ENCODE data around the gene GNAI2. TPM values are rescaled to one million over a fixed set of nuclear protein-coding genes. Genes with fewer than 3 reads are reported as not detected.

GNAI2 gene
- total RNA-seq, 1 donor from 2014 or later, result 237 TPM

- intact Hi-C loops (cut with micrococcal nuclease), result loop anchor here (1.0 to 2.0 kb wide), 11 partner anchors 29 to 822 kb away; partner anchors contain the start of genes DAG1, HEMK1, MON1A and TMEM115
- DNase-seq (ENCODE audit: low spot score), result peak; percentile 95
- no peaks in the 10 kb centered on the region for H3K27me3 Mint-ChIP-seq (ENCODE audit: insufficient read depth)
- H3K9me3 Mint-ChIP-seq, result no peaks in the 10 kb centered on the region
- H3K27ac Mint-ChIP-seq, result peak within 1 kb of the TSS; percentile 83
- peak within 1 kb of the TSS; percentile 96 for H3K4me3 Mint-ChIP-seq
- H3K36me3 Mint-ChIP-seq (ENCODE audit: low read depth), result peaks cover 14% of the 10 kb centered on the region
- peaks cover 14% of the 10 kb centered on the region for H3K4me1 Mint-ChIP-seq (ENCODE audit: low read depth)
Observed at GRCh38 chr3:50292159-50293078, 56.4 kb downstream of the GNAI2 start, which contains the start of gene IFRD2. TSS of gene IFRD2 (minus strand) at chr3:50292429. CDS start at chr3:50292274, 155 bp downstream.

GRCh38 chr3:50293079-50293801 is 57.2 kb downstream of the GNAI2 start:
- no peaks in the 10 kb centered on the region for H3K9me3 Mint-ChIP-seq
- peak overlapping the region; percentile 83 for H3K27ac Mint-ChIP-seq
- H3K27me3 Mint-ChIP-seq (ENCODE audit: insufficient read depth), result no peaks in the 10 kb centered on the region
- H3K36me3 Mint-ChIP-seq (ENCODE audit: low read depth), result peaks cover 13% of the 10 kb centered on the region
- intact Hi-C loops (cut with micrococcal nuclease), result loop anchor here (2.0 kb wide), 2 partner anchors 32 to 822 kb away; partner anchors contain the start of gene DAG1
- H3K4me1 Mint-ChIP-seq (ENCODE audit: low read depth), result peaks cover 18% of the 10 kb centered on the region
- peak overlapping the region; percentile 96 for H3K4me3 Mint-ChIP-seq
- DNase-seq (ENCODE audit: low spot score), result no peak

- Mint-ChIP-seq H3K27me3 (ENCODE audit: insufficient read depth) (no peaks in the 10 kb centered on the region), H3K4me1 (ENCODE audit: low read depth) (peaks cover 19% of the 10 kb centered on the region), H3K4me3 (no peak overlapping the region), H3K9me3 (no peaks in the 10 kb centered on the region), H3K27ac (no peak overlapping the region), H3K36me3 (ENCODE audit: low read depth) (peaks cover 8% of the 10 kb centered on the region)
- intact Hi-C loops (cut with micrococcal nuclease), result no loop called here
- no peak for DNase-seq (ENCODE audit: low spot score)
Observed at GRCh38 chr3:50294089-50294488, 58.1 kb downstream of the GNAI2 start.

GRCh38 chr3:50294492-50295403 is 58.7 kb downstream of the GNAI2 start:
- Mint-ChIP-seq H3K36me3 (ENCODE audit: low read depth) (peaks cover 8% of the 10 kb centered on the region), H3K27ac (no peak overlapping the region), H3K4me1 (ENCODE audit: low read depth) (peaks cover 20% of the 10 kb centered on the region), H3K27me3 (ENCODE audit: insufficient read depth) (no peaks in the 10 kb centered on the region), H3K9me3 (no peaks in the 10 kb centered on the region), H3K4me3 (no peak overlapping the region)
- no peak for DNase-seq (ENCODE audit: low spot score)
- intact Hi-C loops (cut with micrococcal nuclease), result loop anchor here (5.0 kb wide), 1 partner anchor 622 kb away; the partner anchor contains the start of gene APEH

GRCh38 chr3:50295553-50296431 is 59.8 kb downstream of the GNAI2 start:
- Mint-ChIP-seq H3K27ac (peak overlapping the region; percentile 5), H3K4me3 (no peak overlapping the region), H3K4me1 (ENCODE audit: low read depth) (peaks cover 29% of the 10 kb centered on the region), H3K36me3 (ENCODE audit: low read depth) (peaks cover 4% of the 10 kb centered on the region), H3K9me3 (no peaks in the 10 kb centered on the region), H3K27me3 (ENCODE audit: insufficient read depth) (no peaks in the 10 kb centered on the region)
- intact Hi-C loops (cut with micrococcal nuclease), result loop anchor here (5.0 kb wide), 1 partner anchor 623 kb away; the partner anchor contains the start of gene APEH
- no peak for DNase-seq (ENCODE audit: low spot score)

GRCh38 chr3:50296721-50297383 is 60.8 kb downstream of the GNAI2 start:
- Mint-ChIP-seq H3K27me3 (ENCODE audit: insufficient read depth) (no peaks in the 10 kb centered on the region), H3K9me3 (no peaks in the 10 kb centered on the region), H3K27ac (no peak overlapping the region), H3K4me1 (ENCODE audit: low read depth) (peaks cover 23% of the 10 kb centered on the region), H3K4me3 (peak overlapping the region; percentile 53), H3K36me3 (ENCODE audit: low read depth) (no peaks in the 10 kb centered on the region)
- no peak for DNase-seq (ENCODE audit: low spot score)
- intact Hi-C loops (cut with micrococcal nuclease), result loop anchor here (5.0 kb wide), 1 partner anchor 625 kb away; the partner anchor contains the start of gene APEH

- intact Hi-C loops (cut with micrococcal nuclease), result loop anchor here (5.0 kb wide), 1 partner anchor 625 kb away; the partner anchor contains the start of gene APEH
- H3K27ac Mint-ChIP-seq, result no peak overlapping the region
- no peak for DNase-seq (ENCODE audit: low spot score)
- H3K27me3 Mint-ChIP-seq (ENCODE audit: insufficient read depth), result no peaks in the 10 kb centered on the region
- H3K4me3 Mint-ChIP-seq, result peak overlapping the region; percentile 94
- no peaks in the 10 kb centered on the region for H3K9me3 Mint-ChIP-seq
- H3K36me3 Mint-ChIP-seq (ENCODE audit: low read depth), result no peaks in the 10 kb centered on the region
- H3K4me1 Mint-ChIP-seq (ENCODE audit: low read depth), result peaks cover 22% of the 10 kb centered on the region
Observed at GRCh38 chr3:50297384-50297775, 61.4 kb downstream of the GNAI2 start.

GRCh38 chr3:50297896-50298725 is 62.1 kb downstream of the GNAI2 start:
- peak overlapping the region; percentile 94 for H3K4me3 Mint-ChIP-seq
- no peaks in the 10 kb centered on the region for H3K27me3 Mint-ChIP-seq (ENCODE audit: insufficient read depth)
- intact Hi-C loops (cut with micrococcal nuclease), result loop anchor here (2.0 to 5.0 kb wide), 4 partner anchors 357 to 1901 kb away; partner anchors contain the start of genes ALAS1, APEH, RBM6 and TRAIP
- H3K4me1 Mint-ChIP-seq (ENCODE audit: low read depth), result peaks cover 15% of the 10 kb centered on the region
- H3K9me3 Mint-ChIP-seq, result no peaks in the 10 kb centered on the region
- H3K27ac Mint-ChIP-seq, result peak overlapping the region; percentile 95
- no peak for DNase-seq (ENCODE audit: low spot score)
- H3K36me3 Mint-ChIP-seq (ENCODE audit: low read depth), result no peaks in the 10 kb centered on the region

GRCh38 chr3:50298836-50299637 is 63.0 kb downstream of the GNAI2 start, which contains the start of the genes HYAL3 and NAA80:
TSS of gene HYAL3 (minus strand) at chr3:50299405. CDS start at chr3:50295602, 3,803 bp downstream.
TSS of gene NAA80 (minus strand) at chr3:50299405. CDS start at chr3:50297463, 1,942 bp downstream.
- H3K27me3 Mint-ChIP-seq (ENCODE audit: insufficient read depth), result no peaks in the 10 kb centered on the region
- H3K4me1 Mint-ChIP-seq (ENCODE audit: low read depth), result peaks cover 15% of the 10 kb centered on the region
- H3K36me3 Mint-ChIP-seq (ENCODE audit: low read depth), result no peaks in the 10 kb centered on the region
- DNase-seq (ENCODE audit: low spot score), result peak; percentile 99
- H3K4me3 Mint-ChIP-seq, result peak within 1 kb of the TSS; percentile 94
- no peaks in the 10 kb centered on the region for H3K9me3 Mint-ChIP-seq
- intact Hi-C loops (cut with micrococcal nuclease), result loop anchor here (1.0 to 5.0 kb wide), 16 partner anchors 22 to 1900 kb away; partner anchors contain the start of genes ALAS1, APEH, C3orf18 and CYB561D2
- peak within 1 kb of the TSS; percentile 95 for H3K27ac Mint-ChIP-seq

All from activated T-helper 1 cell treated with anti-CD3 and anti-CD28 coated beads, Interleukin-12 subunit alpha, Interleukin-12 subunit beta, Interleukin-2, Interleukin-4 antibody, amounts not matched to agents 30 ng/mL and 10 ng/mL and 1 ng/mL, durations not matched to agents 14 hours and 24 hours and 36 hours (primary cell).